GM19455 (cell line): ENCODE data around the gene SCD5.

ENCODE experiments used
- ATAC-seq: cut with Tn5 transposase; IDR thresholded peaks from one replicate; pipeline ENCODE4 v1.9.1; 2021; ENCODE audit not compliant: unreplicated experiment

Gene SCD5

DNA sequence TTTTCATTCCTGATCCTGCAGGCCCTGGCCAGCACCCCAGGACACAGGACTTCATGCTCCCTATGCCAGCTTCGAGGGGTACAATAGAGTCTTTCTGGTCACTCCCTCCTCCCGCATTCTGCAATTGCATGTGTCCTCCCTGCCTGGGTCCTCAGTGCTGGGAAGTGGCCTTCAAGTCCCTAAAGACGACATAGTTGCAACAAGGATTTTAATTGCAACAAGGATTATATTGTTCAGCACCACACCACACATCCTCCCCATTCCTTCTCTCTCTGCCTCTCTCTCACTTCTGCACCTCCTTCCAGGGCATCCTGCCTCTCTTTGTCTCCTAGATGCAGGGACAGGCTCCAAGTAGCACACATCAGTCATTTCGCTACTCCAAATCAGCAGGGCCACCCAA lies 25.5 kb downstream of the SCD5 start:
- ATAC-seq: no peak

GRCh38 chr4:82770607-82771006 lies 28.0 kb downstream of the SCD5 start:
- ATAC-seq: no peak

DNA sequence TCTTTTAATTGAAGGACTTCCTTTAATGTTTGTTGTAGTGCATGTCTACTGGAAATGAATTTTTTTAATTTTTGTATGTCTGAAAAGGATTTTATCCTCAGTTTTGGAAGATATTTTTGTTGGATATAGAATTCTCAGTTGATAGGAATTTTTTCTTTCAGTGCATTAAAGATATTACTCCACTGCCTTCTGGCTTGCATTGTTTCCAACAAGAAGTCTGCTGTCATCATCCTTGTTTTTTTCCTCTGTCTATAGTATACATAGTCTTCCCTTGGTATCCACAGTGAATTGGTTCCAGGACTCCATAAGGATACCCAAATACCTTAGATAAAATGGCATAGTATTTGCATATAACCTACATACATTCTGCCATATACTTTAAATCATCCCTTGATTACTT lies 33.5 kb downstream of the SCD5 start:
- ATAC-seq: no peak

DNA sequence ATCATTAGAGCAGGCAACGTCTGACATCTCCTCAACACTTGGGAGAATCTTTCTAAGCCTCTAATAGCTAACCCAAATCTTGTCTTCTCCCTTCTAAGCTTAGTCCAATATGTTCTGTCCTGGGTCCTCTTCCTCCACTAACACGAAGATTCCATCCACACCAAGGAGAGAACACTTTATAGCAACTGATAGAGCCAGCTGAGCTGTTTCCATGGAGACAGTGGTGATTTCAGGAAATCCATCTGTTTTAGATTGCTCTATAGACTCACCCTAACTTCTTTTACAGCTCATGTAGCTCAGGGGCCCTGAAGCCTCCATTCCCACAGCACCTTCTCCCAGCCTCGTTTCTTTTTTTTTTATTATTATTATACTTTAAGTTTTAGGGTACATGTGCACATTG lies 37.4 kb downstream of the SCD5 start:
- no peak for ATAC-seq

- ATAC-seq: no peak
These were observed 39.6 kb downstream of the SCD5 start for GRCh38 chr4:82758701-82759685.

- ATAC-seq: no peak
These were observed 42.5 kb downstream of the SCD5 start for GRCh38 chr4:82756061-82756460.

- ATAC-seq: no peak
These were observed 42.9 kb downstream of the SCD5 start for GRCh38 chr4:82755650-82756049.

- no peak for ATAC-seq
These were observed 44.0 kb downstream of the SCD5 start for GRCh38 chr4:82754513-82755165.

GRCh38 chr4:82753725-82754410 lies 44.7 kb downstream of the SCD5 start:
- ATAC-seq: no peak

DNA sequence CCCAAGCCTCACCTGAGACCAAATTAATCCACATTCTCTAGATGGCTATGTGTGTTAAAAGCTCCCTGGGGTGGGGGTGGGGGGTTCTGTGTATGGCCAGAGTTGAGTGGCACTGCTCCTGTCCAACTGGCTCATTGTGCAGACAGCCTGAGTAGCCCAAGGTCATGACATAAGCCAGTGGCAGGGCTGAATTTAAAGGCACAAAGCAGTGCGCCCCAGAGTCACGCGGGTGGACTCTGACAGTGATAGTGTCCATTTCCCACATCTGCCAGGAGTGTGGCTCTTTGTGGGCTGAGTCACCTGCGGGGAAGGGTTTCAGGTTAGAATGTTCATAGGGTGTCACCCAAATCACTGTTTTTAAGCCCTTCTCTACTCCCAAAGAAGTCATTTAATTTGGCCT lies 45.4 kb downstream of the SCD5 start:
- ATAC-seq: no peak

- no peak for ATAC-seq
These were observed 49.7 kb downstream of the SCD5 start for GRCh38 chr4:82748810-82749470.

DNA sequence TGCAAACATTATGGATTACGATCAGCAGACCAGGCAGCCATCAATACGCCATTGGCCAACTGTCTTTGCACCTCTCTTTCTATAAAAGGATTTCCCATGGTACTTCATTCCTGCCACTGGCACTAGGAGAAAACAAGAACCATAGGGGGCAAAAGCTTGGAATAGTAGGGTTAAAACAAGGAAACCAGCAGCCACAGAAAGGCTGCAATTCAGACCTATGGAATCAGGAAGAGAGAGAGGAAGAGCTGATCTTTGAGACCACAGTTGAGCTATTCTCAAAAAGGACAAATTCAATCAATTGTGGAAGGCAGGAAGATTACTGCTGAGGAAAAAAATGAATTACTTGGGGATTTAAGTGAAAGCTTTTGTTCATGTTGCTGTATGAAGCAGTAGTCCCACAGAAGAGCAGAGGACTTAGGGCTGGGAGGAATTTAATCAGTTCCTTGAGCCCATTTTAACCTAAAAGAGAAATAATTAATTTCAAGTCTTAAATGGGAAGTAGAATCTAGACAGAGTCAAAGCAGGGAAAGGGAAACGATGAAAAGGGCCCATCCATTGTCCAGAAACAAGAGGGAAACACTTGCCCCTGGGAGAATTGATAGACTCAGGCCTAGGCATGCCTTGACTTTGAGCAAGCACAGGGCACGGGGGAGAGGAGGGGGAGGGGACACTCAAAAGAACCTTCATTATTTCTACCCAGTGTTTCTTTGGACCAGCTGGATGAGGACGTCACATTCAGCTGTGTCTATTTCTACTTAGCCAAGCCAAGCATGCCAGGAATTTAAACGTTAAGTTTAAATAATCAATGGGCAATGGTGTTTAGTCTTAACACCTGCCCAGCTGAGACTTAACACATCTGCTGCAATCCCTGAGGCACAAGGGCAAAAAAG lies 50.7 kb downstream of the SCD5 start:
- ATAC-seq: no peak

GRCh38 chr4:82746705-82747574 lies 51.7 kb downstream of the SCD5 start:
- no peak for ATAC-seq

DNA sequence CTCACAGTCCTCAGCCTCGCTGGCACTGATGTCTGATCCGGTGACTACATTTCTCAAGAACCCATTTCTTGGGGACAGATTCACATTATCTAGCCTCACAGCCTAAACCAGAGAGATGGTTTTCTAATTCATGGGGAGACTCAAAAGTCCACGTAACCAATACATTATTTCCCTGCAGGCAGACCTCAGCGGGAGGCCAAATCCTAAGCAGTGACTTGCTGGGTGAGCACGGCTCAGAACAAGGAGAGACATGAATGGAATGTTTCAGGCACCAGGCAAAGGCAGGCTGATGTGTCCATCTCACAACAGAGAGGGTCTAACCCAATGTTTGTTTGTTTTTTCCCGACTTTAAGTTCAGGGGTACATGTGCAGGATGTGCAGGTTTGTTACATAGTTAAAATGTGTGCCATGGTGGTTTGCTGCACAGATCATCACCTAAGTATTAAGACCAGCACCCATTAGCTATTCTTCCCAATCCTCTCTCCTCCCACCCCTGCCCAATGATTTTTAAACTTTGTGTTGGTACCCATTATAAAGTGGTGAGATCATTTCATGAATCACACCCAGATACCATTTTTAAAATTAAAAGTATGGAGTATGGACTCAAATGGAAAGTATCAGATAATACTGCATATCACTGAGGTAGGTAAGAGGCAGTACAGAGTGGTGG lies 53.3 kb downstream of the SCD5 start:
- ATAC-seq: no peak

DNA sequence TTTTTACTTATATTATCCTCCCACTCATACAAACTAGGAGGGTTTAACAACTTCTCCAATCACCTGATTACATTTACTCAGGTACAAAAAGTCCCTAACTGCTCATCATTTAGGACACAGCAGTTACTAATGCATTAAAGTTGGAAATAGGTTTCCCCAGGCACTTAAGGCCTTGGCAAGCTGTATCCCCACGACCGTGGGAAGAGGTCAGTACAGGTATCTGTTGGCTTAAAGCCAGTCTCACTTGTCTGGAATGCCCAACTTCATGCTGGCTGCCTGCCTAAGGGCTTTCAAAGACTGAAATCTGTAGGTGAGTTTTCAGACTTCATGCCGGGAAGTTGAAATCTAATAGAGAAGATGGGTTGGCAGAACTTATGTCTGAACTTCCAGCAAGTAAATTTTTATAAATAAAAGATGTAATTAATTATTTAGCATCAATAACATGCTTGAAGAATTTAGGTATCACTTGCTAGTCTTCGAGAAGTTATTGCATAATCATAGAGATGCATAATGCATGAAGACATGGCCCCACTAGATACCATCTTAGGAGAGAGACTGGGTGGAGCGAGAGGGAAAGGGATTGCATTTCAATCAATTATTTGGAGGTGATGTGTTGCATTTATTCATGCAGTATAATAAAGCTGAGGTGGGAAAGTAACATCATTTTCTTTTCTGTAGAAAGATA lies 54.2 kb downstream of the SCD5 start:
- no peak for ATAC-seq

DNA sequence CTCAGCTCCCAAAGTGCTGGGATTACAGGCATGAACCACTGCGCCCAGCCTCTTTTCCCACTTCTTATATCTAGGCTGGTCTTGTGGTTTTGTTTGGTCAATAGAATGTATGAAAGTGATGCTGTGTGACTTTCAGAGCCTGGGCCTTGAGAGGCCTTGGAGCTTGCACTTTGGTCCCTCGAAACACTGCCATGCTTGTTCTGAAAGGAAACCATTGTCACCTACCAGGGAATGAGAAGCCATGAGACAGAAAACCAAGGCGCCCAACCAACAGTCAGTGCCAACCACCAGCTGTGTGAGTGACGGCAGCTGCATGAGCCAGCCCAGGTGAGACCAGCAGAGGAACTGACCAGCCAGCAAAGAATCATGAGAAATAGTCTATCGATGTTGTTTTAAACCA lies 57.4 kb downstream of the SCD5 start:
- no peak for ATAC-seq

DNA sequence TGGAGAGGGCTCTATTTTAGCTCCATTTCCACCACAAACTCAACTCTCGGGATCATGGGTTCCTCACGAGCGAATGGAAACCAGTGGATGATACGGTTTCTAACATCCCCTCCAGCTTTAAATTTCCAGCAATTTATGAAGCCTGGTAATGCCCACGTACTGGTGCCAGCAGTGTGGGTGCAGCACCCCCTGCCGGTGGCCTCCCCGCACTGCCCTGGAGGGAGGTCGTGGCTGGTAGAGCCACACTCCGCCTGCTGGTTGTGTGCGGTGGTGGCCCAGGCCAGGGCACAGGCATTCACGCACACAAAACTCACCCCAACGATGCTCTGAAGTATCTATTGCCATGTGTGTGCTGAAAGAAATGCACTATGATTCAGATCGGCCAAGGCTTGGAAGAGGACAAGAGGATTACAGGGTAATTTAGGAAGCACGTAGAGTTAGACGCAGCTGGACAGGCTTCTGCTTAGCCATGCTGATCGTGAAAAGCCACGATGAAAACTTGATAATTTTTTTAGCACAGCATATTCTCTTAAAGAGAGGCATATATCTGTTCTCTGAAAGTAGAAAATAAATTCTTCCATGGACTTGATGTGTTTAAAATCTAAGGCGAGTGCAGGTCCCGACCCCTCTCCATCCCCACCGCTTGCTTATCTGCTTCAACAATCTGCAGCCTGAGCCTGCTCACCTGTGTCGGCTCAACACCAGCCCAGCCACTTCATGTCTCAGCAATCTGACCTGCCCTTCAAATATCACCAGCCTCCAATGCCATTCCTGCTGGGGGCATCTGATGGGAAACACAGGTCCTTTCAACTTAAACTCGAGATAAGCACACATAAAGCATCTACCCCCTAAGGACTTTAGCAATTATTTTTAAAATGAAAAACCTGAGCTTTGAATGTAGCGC lies 59.1 kb downstream of the SCD5 start:
- peak; percentile 99 for ATAC-seq
